Measurements from ENCODE around the gene OCA2.

Gene OCA2

GRCh38 chr15:27817258-27817657 is 281.9 kb downstream of the OCA2 start:
- DNase-seq (ENCODE audit: low read depth) = no peak
- TF ChIP-seq CTCF (IDR thresholded peaks at IDR 0.05; ENCODE audit: low read length, missing control alignments) = no peak
- no peak overlapping the region for H3K4me3 ChIP-seq (replicated peaks; ENCODE audit: low read depth, low read length)

- no peak for TF ChIP-seq CTCF (IDR thresholded peaks at IDR 0.05; ENCODE audit: low read length, missing control alignments)
- H3K4me3 ChIP-seq (replicated peaks; ENCODE audit: low read depth, low read length) = no peak overlapping the region
- no peak for DNase-seq (ENCODE audit: low read depth)
These were observed 282.3 kb downstream of the OCA2 start for GRCh38 chr15:27816790-27817189.

GRCh38 chr15:27815035-27815434 is 284.1 kb downstream of the OCA2 start:
- no peak overlapping the region for H3K4me3 ChIP-seq (replicated peaks; ENCODE audit: low read depth, low read length)
- DNase-seq (ENCODE audit: low read depth) = no peak
- no peak for TF ChIP-seq CTCF (IDR thresholded peaks at IDR 0.05; ENCODE audit: low read length, missing control alignments)

GRCh38 chr15:27813139-27813538 is 286.0 kb downstream of the OCA2 start:
- TF ChIP-seq CTCF (IDR thresholded peaks at IDR 0.05; ENCODE audit: low read length, missing control alignments) = no peak
- H3K4me3 ChIP-seq (replicated peaks; ENCODE audit: low read depth, low read length) = no peak overlapping the region
- DNase-seq (ENCODE audit: low read depth) = no peak

- TF ChIP-seq CTCF (IDR thresholded peaks at IDR 0.05; ENCODE audit: low read length, missing control alignments) = no peak
- H3K4me3 ChIP-seq (replicated peaks; ENCODE audit: low read depth, low read length) = no peak overlapping the region
- DNase-seq (ENCODE audit: low read depth) = no peak
These were observed 290.9 kb downstream of the OCA2 start for GRCh38 chr15:27808182-27808581.

GRCh38 chr15:27807335-27807734 is 291.8 kb downstream of the OCA2 start:
- no peak overlapping the region for H3K4me3 ChIP-seq (replicated peaks; ENCODE audit: low read depth, low read length)
- no peak for DNase-seq (ENCODE audit: low read depth)
- TF ChIP-seq CTCF (IDR thresholded peaks at IDR 0.05; ENCODE audit: low read length, missing control alignments) = no peak

- DNase-seq (ENCODE audit: low read depth) = no peak
- H3K4me3 ChIP-seq (replicated peaks; ENCODE audit: low read depth, low read length) = no peak overlapping the region
- no peak for TF ChIP-seq CTCF (IDR thresholded peaks at IDR 0.05; ENCODE audit: low read length, missing control alignments)
These were observed 292.7 kb downstream of the OCA2 start for GRCh38 chr15:27806396-27806795.

All from fibroblast of pulmonary artery (primary cell).